Dedifferentiated amniotic fluid mesenchymal stem cell (primary cell): ENCODE results near the gene RNF121.

Source experiments
- DNase-seq: peaks from one replicate; pipeline ENCODE4 v3.0.0-alpha.2; 2016; ENCODE audit errors: extremely low spot score

RNF121 gene

DNA sequence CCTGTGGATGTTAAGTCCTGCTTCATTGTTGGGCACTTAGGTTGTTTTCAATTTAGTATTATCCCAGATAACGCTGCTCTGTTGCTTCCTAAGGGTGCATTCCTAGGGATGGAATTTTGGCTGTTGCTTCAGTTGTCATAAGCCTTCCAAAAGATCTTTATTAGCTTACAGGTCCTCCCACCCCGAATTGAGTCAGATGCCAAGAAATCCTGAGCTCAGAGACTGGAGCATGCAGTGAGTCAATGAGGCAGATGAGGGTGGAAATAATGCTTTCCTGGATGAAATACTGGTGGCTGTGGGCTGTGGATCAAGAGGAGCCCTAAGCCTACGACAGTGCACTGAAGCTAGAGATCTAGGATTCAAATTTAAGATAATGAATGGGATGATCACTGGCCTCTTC, 59.2 kb downstream of the RNF121 start:
- peak; percentile 77 for DNase-seq

- DNase-seq = no peak
Measured at GRCh38 chr11:71990701-71991100, 61.9 kb downstream of the RNF121 start.

DNA sequence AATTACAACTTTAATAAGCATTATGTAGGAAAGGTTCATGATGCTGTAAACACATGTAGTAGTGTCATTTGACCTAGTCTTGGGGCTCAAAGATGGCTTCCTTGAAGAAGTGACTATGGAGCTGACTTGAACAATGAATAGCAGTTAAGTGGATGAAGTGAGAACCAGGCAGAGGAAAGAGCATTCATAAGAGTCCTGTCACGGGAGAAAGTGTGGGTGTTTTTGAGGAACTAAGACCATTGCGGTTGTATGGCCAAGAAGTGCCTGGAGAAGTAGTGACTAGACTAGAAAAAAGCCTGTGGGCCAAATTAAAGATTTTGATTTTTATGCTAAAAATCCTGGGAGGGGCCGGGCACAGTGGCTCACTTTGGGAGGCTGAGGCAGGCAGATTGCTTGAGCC, 62.6 kb downstream of the RNF121 start:
- no peak for DNase-seq

- DNase-seq = no peak
Measured at GRCh38 chr11:71992136-71992730, 63.4 kb downstream of the RNF121 start.

DNA sequence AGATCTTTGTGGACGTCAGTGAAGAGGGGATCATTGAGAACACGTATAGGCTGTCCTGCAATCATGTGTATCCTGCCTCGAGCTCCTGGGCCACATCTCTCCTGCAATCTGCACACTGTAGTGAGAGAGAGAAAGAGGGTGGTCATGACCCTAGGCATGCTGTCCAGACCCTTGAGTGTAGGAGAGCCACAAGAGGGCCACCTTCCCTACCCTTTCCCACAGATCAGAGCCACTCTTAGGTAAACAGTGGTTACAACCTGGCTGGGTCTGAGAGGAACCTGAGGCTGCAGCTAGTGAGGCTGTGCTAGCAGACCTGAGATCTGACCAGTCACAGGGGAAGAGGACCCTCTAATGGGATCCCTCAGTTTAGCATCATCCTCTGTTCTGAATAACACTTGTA, 65.9 kb downstream of the RNF121 start:
- no peak for DNase-seq

DNA sequence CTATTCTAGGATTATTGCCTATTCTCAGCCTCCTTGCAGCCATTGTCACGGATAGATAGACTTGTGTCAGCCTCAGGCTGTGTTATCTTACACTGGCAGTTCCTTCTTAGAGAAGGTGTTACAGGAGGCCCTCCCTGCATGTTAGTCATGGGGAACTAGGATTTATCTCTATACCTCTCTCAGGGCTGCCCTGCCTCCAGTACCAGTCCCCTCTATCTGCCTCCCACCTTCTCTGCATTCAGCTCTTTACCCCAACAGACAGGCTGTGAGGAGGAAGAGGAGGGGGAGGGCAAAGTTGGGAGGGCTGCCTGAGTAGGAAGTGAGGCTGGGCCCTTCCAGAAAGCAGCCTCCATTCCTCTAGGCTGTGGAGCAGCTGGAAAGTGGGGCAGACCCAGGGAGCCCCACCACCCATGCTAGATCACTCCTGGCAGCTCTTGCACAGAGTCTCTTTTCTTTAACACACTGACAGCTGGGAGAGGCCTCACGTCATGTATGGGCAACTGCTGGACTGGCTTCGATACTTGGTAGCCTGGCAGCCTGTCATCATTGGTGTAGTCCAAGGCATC, 67.0 kb downstream of the RNF121 start:
- DNase-seq = no peak

DNA sequence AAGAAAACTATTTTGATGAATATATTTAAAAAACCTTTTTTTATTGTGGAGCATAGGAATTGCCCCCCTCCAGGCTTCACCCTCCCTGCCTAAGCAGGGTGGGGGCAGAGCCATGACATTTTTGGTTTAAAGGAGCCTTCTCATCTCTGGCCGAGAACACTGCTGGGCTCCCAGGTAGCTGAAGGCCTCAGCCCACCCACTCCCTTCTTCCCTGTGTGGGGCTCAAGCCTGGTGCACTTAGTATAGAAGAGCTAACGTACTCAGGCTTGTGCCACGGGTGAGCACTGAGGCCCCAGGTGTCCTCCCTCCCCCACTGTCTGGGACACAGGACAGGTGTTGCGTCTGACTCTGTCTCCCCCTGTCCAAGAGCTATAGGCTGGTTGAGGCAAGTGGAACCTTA, 67.7 kb downstream of the RNF121 start:
- DNase-seq = no peak

DNA sequence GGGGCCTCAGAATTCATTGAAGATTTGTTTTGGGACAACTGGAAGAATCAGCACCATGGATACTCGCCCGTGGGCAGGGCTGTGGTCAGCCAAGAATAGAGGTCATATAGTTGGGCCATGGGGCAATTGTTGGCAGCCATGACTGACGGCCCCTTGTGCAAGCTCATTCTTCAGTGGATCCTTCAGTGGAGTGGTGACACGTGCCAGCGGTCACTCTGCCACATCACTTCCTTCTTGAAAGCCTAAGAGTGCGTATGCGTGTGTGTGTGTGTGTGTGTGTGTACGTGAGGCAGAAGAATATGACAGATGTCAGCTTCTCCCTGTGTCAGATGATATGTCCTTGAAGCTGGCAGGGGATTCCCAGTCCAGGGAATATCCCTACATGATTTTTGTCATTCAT, 68.1 kb downstream of the RNF121 start:
- no peak for DNase-seq

GRCh38 chr11:71997594-71997993, 68.7 kb downstream of the RNF121 start:
- DNase-seq = no peak

- DNase-seq = no peak
Measured at GRCh38 chr11:71998061-71998460, 69.2 kb downstream of the RNF121 start.

DNA sequence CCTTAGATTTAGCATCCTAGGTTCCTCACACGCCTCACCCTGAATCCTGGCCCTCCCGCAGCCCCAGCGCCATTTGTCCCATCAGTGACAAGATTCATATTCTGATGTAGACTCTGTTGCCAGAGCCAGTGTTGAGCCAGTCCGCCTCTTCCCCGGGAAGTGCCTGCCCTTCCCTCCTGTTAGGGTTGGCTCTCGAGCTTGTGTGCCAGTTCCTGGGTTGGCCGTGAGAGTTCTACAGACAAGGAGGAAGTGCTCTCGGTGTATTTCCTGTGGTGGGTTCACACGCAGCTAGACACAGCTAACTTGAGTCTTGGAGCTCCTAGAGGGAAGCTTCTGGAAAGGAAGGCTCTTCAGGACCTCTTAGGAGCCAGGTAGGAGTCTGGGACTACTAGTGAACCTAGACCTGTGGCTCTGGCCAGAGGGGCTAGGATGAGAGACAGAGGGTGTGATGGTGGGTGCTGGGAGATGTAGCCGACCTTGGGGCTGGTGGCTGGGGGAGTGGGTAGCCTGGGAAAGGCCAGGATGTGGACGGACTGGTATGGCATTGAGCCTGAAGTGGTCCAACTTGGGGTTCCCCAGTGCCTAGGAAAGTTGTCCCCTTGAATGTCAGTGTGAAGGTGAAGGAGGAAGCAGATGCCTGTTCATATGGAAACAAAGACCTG, 69.9 kb downstream of the RNF121 start, which contains the start of gene IL18BP:
Gene IL18BP (plus strand): TSS at position 261 of the 662 bp plus-strand sequence. CDS start 1,076 bp downstream, outside the sequence.
- no peak for DNase-seq

- no peak for DNase-seq
Measured at GRCh38 chr11:71999362-71999761, 70.5 kb downstream of the RNF121 start.

DNA sequence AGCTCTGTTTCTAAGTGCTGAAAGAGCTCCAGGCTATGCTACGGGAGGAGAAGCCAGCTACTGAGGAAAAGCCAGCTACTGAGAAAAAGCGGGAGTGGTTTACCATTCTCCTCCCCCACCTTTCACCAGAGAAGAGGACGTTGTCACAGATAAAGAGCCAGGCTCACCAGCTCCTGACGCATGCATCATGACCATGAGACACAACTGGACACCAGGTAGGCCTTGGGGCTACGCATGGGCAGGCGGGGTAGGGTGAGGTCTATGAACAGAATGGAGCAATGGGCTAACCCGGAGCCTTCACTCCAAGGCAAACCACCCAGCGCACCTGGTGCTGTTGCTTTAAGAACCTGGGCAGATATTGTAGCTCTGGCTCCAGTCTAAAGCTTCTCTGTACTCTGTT, 71.0 kb downstream of the RNF121 start:
- no peak for DNase-seq

- DNase-seq = no peak
Measured at GRCh38 chr11:72000202-72000867, 71.5 kb downstream of the RNF121 start.

- no peak for DNase-seq
Measured at GRCh38 chr11:72001285-72001684, 72.4 kb downstream of the RNF121 start.

- DNase-seq = no peak
Measured at GRCh38 chr11:72001834-72002591, 73.2 kb downstream of the RNF121 start.

- DNase-seq = no peak
Measured at GRCh38 chr11:72002841-72003775, 74.3 kb downstream of the RNF121 start.

- no peak for DNase-seq
Measured at GRCh38 chr11:72003776-72004171, 74.9 kb downstream of the RNF121 start.

DNA sequence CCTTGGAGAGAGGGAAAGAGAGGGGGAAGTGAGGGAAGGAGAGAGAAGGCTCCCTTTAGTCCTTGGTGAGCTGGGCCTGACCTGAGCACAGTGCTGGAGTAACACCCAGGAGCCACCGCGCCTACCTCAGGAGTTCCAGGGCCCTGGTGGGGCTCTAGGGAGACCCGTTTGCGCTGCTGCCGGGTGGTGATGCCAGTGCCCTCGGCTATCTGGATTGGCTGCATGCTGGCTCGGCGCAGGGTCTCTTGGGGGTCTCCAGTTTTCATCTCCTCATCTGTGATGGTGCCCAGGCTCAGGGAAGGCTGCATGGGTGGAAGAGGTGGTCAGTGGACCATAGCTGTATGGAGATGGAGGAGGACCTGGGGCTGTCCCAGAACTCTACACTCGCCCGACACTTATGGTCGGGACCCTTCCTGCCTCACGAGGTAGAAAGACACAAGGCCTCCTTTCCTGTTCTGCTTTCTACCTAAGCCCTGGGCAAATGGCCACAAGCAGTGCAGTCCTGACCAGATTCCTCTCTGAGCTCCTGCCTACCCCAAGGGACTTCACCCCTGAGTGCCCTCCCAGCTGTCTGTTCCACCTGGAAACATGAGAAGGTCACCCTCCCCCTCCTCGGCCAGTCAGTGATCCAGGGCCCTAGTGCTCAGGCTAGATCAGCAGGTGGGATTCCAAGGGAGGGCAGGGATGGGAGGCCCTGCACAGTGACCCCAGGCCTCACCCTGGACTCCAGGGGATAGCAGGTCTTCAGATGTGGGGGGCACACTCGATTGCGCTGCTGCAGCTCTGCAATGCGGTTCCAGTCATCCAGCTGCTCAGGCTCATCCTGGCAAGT, 75.9 kb downstream of the RNF121 start:
- DNase-seq = no peak
